D721Med (cell line): ENCODE data around the gene OTUB1.

ENCODE experiments used
- DNase-seq: peaks from one replicate; pipeline ENCODE4 v3.0.0; 2011; ENCODE audit warnings: low spot score; ENCODE audit not compliant: insufficient read length
- FAIRE-seq: peaks from 2 replicates; lab custom pipeline; 2011; peaks lifted over from hg19 to GRCh38; lab: Jason Lieb, UNC
- TF ChIP-seq, protein P1 (sequence below): IDR thresholded peaks from 2 replicates; pipeline ENCODE4 v1.5.1; 2012; ENCODE audit warnings: mild to moderate bottlenecking, control low read depth; ENCODE audit not compliant: insufficient read depth; ENCODE audit errors: missing control alignments

Gene OTUB1

DNA sequence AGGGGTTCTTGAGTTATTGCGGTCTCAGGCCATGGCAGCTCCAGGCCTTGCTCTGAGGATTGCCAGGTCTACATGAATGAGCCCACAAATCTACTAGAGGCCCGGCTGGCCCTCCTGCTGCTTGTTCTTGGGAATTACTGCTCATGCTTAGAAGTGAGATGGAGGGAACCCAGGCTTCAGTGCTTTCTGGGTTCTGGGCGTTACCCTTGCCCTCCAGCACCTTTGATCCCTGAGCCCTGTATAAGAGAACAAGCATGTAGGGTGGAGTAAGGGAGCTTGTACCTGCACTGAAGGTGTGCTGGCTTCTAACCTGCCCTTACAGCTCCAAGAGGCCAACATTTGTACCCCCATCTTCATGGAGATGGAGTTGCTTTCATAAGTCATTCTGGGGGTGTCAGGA, 43.4 kb upstream of the OTUB1 start:
- no peak for FAIRE-seq
- TF ChIP-seq, protein P1, sequence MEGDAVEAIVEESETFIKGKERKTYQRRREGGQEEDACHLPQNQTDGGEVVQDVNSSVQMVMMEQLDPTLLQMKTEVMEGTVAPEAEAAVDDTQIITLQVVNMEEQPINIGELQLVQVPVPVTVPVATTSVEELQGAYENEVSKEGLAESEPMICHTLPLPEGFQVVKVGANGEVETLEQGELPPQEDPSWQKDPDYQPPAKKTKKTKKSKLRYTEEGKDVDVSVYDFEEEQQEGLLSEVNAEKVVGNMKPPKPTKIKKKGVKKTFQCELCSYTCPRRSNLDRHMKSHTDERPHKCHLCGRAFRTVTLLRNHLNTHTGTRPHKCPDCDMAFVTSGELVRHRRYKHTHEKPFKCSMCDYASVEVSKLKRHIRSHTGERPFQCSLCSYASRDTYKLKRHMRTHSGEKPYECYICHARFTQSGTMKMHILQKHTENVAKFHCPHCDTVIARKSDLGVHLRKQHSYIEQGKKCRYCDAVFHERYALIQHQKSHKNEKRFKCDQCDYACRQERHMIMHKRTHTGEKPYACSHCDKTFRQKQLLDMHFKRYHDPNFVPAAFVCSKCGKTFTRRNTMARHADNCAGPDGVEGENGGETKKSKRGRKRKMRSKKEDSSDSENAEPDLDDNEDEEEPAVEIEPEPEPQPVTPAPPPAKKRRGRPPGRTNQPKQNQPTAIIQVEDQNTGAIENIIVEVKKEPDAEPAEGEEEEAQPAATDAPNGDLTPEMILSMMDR: no peak

DNA sequence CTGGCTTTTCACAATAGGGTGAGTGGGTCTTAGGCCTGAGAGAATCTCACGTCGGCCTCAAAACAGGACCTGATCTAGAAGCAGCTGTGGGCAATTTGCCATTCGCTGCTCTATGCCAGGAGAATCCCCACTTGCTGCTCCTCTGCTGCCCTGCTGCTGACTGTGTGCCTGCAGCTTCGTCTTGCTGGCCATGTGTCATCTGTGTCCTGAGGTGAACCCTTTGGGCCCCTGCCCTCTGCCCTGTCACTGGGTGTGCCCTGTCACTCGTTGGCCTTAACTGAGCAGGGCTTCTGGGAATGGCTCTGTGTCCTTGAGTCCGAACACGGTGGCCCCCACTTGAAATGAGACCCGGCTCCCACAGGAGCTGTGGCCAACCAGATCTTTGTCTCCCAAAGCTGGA, 41.3 kb upstream of the OTUB1 start:
- TF ChIP-seq, protein P1: no peak
- FAIRE-seq: no peak

More for the DNA sequence above, 43.4 kb upstream of the OTUB1 start:
- DNase-seq: no peak

DNA sequence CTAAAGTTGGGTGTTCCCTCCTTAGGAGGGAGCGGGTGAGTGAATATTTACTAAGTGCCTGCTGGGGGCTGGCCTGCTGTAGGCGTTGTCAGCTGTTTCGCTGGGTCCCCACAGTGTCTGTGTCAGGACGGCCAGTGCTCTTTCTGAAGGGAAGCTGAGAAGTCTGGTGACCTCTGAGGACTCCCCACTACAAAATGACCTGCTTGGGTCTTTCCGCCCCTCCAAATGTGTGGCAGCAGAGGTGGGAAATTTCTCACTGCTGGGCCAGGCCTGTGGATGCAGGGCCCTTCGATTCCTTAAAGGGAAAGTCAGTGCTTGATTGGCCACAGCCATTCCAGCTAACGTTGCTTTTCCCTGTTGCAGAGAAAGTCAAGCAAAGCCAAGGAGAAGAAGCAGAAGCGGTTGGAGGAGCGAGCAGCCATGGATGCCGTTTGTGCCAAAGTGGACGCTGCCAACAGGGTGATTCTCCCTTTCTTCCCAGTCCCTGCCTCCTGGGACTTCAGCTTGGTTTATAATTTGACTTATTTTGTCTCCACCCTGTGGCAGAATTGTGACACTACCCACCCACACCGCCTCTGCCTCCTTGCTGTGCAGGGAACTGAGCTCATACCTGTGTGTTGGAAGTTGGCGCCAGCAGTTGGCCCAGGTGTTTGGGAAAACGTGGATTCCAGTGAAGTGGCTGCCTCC, 40.6 kb upstream of the OTUB1 start:
- FAIRE-seq: no peak
- DNase-seq: peak; percentile 77

More for the DNA sequence above, 41.3 kb upstream of the OTUB1 start:
- no peak for DNase-seq

DNA sequence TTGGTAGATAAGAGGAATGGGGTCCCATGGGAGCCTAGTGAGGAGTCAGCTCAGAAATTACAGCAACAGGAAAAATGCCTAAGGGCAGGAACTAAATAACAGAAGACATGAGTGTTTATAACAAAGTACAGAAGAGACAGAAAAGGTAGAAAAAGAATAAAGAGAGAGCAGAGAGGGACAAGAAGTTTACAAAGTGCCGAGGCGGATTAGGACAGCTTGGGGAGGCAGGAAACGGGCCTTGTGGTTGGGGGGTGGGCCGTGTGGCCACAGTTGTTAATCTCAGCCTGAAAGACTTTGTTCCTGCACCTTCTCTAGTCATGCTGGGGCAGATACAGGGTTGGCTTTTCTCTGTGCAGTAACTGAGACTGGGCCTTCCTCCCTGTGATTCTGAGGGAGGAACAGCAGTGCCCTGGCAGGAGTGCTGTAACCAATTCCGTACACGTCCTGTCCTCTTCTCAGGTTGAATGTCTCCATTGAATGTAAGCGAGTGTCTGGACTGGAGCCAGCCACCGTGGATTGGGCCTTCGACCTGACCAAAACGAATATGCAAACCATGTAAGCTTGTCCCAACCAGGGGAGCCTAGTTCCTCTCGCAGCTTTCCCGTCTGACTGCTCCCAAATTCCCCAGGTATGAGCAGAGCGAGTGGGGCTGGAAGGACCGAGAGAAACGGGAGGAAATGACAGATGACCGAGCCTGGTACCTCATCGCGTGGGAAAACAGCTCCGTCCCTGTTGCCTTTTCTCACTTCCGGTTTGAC, 34.3 kb upstream of the OTUB1 start:
- TF ChIP-seq, protein P1: no peak
- FAIRE-seq: no peak
- no peak for DNase-seq

More for the DNA sequence above, 40.6 kb upstream of the OTUB1 start:
- TF ChIP-seq, protein P1: peak; percentile 84

DNA sequence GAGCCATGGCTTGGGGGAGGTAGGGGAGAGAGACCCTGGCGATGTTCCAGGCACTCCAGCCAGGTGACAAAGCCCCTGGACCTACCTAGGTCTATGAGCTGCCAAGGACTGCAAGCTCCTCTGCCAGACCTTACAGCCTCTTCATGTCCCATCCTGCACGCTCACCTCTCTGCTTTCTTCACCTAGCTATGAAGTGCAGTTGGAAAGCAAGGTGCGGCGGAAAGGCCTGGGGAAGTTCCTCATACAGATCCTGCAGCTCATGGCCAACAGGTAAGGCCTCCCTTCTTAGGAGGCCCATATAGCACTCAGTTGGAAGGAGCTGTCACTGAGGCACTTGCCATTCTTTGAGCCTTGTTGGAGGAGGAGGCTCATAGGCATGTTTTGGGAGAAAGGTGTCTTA, 33.7 kb upstream of the OTUB1 start:
- no peak for FAIRE-seq
- no peak for DNase-seq
- TF ChIP-seq, protein P1: no peak

DNA sequence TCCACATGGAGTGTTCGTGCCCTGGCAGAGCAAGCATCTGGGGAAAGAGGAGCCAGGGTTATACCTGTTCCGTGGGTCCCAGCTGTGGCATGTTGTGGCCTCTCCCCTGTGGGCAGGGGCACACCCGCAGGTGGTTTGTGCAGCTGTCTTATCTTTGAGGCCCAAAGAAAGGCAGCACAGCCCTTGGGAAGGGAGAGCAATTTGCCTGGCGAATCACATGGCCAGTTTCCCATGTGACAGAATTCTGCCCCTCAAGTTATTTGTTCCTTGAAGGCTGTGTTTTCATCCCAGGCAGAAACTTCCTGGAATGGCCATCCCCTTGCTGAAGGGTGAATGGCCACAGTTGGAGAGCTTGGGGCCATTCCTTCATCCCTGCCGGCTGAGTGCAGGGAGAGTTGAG, 28.2 kb upstream of the OTUB1 start:
- FAIRE-seq (no peak), DNase-seq (no peak)
- TF ChIP-seq, protein P1: no peak
